Measurements from ENCODE around the gene HECTD4. TPM values are rescaled to one million over a fixed set of nuclear protein-coding genes. Genes with fewer than 3 reads are reported as not detected.

HECTD4 gene
- total and polyA plus RNA-seq, 4 donors, result 4.3 to 80.1 (median 25.5) TPM

DNA sequence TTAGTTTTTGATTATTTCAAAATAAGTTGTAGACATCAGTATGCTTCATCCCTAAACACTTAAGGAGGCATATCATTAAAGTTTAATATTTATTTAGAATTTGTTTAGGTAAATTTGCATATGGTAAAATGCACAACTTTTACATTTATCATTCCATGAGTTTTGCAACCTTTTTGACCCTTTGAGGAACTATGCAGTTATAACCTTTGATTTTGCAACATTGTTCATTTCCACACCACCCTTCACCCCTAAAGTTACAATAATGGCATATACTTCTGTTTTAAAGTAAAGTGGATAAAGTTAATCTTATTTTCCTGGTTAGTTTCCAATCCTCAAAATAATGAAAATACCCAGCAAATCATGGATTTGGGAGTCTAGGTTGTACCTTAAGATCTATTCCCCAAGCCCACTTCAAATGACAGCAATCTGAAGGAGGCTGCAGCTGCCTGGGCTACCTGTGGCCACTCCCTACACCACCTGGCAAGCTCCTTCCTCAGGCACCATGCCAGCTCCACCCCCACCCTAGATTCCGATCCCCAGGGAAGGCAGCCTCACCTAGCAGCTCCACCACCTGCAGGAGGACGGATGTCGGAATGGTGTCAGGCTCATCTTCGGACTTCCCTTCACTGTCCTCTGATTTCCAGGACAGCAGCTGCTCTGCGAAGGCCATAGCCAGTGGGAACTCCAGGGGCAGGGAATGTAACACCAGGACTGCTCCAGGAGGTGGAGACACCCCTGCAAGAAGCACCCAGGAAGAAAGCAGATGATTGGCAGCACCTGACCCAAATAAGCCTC lies 191.8 kb downstream of the HECTD4 start:
- H3K27ac ChIP-seq (ENCODE audit: low read depth in 1 of 2, low read length in 2 of 2), result no peak overlapping the region
- no peak overlapping the region for H3K9ac ChIP-seq (ENCODE audit: low read depth in 1 of 2, low read length in 2 of 2)
- WGBS, result 87% methylated on average over 5 of the region's 5 CpGs
- H3K9me3 ChIP-seq (ENCODE audit: control insufficient read depth in 4 of 4, low read length in 3 of 4), result no peaks in the 10 kb centered on the region
- no peak for TF ChIP-seq TAF1 (conservative IDR thresholded peaks at IDR 0.05)
- TF ChIP-seq HNF4A (conservative IDR thresholded peaks at IDR 0.05), result no peak
- TF ChIP-seq JUND (IDR thresholded peaks at IDR 0.05), result no peak
- TF ChIP-seq, protein P1, sequence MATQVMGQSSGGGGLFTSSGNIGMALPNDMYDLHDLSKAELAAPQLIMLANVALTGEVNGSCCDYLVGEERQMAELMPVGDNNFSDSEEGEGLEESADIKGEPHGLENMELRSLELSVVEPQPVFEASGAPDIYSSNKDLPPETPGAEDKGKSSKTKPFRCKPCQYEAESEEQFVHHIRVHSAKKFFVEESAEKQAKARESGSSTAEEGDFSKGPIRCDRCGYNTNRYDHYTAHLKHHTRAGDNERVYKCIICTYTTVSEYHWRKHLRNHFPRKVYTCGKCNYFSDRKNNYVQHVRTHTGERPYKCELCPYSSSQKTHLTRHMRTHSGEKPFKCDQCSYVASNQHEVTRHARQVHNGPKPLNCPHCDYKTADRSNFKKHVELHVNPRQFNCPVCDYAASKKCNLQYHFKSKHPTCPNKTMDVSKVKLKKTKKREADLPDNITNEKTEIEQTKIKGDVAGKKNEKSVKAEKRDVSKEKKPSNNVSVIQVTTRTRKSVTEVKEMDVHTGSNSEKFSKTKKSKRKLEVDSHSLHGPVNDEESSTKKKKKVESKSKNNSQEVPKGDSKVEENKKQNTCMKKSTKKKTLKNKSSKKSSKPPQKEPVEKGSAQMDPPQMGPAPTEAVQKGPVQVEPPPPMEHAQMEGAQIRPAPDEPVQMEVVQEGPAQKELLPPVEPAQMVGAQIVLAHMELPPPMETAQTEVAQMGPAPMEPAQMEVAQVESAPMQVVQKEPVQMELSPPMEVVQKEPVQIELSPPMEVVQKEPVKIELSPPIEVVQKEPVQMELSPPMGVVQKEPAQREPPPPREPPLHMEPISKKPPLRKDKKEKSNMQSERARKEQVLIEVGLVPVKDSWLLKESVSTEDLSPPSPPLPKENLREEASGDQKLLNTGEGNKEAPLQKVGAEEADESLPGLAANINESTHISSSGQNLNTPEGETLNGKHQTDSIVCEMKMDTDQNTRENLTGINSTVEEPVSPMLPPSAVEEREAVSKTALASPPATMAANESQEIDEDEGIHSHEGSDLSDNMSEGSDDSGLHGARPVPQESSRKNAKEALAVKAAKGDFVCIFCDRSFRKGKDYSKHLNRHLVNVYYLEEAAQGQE (IDR thresholded peaks at IDR 0.05), result no peak
- TF ChIP-seq, protein P2, sequence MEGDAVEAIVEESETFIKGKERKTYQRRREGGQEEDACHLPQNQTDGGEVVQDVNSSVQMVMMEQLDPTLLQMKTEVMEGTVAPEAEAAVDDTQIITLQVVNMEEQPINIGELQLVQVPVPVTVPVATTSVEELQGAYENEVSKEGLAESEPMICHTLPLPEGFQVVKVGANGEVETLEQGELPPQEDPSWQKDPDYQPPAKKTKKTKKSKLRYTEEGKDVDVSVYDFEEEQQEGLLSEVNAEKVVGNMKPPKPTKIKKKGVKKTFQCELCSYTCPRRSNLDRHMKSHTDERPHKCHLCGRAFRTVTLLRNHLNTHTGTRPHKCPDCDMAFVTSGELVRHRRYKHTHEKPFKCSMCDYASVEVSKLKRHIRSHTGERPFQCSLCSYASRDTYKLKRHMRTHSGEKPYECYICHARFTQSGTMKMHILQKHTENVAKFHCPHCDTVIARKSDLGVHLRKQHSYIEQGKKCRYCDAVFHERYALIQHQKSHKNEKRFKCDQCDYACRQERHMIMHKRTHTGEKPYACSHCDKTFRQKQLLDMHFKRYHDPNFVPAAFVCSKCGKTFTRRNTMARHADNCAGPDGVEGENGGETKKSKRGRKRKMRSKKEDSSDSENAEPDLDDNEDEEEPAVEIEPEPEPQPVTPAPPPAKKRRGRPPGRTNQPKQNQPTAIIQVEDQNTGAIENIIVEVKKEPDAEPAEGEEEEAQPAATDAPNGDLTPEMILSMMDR (IDR thresholded peaks at IDR 0.05; ENCODE audit: low read depth, low read length, missing input control), result no peak
- no peak for TF ChIP-seq FOXA2 (IDR thresholded peaks at IDR 0.05)
- no peak for TF ChIP-seq HNF4G (IDR thresholded peaks at IDR 0.05)
- no peak for TF ChIP-seq NR2F2 (IDR thresholded peaks at IDR 0.05)
- TF ChIP-seq, protein P3, sequence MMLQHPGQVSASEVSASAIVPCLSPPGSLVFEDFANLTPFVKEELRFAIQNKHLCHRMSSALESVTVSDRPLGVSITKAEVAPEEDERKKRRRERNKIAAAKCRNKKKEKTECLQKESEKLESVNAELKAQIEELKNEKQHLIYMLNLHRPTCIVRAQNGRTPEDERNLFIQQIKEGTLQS (IDR thresholded peaks at IDR 0.05), result no peak
- no peak for TF ChIP-seq EGR1 (IDR thresholded peaks at IDR 0.05; ENCODE audit: low read depth in 2 of 2)
- TF ChIP-seq, protein P4, sequence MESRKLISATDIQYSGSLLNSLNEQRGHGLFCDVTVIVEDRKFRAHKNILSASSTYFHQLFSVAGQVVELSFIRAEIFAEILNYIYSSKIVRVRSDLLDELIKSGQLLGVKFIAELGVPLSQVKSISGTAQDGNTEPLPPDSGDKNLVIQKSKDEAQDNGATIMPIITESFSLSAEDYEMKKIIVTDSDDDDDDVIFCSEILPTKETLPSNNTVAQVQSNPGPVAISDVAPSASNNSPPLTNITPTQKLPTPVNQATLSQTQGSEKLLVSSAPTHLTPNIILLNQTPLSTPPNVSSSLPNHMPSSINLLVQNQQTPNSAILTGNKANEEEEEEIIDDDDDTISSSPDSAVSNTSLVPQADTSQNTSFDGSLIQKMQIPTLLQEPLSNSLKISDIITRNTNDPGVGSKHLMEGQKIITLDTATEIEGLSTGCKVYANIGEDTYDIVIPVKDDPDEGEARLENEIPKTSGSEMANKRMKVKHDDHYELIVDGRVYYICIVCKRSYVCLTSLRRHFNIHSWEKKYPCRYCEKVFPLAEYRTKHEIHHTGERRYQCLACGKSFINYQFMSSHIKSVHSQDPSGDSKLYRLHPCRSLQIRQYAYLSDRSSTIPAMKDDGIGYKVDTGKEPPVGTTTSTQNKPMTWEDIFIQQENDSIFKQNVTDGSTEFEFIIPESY (IDR thresholded peaks at IDR 0.05), result no peak
- no peaks in the 10 kb centered on the region for H3K27me3 ChIP-seq (ENCODE audit: control insufficient read depth in 4 of 4, insufficient read depth in 4 of 4, low read length in 3 of 4)
- DNase-seq (ENCODE audit: low spot score), result no peak
- H3K4me3 ChIP-seq (ENCODE audit: low read depth in 1 of 3, low read length in 3 of 3), result no peak overlapping the region
- peaks cover 0 to 4% (median 3%) of the 10 kb centered on the region in 4 donors for H3K4me1 ChIP-seq (ENCODE audit: control insufficient read depth in 4 of 4, insufficient read depth in 4 of 4, low read length in 3 of 4)
- H3K36me3 ChIP-seq (ENCODE audit: control insufficient read depth in 4 of 4, insufficient read depth in 3 of 4, low read depth in 1 of 4, low read length in 3 of 4), result peaks cover 15 to 51% (median 28%) of the 10 kb centered on the region in 4 donors

DNA sequence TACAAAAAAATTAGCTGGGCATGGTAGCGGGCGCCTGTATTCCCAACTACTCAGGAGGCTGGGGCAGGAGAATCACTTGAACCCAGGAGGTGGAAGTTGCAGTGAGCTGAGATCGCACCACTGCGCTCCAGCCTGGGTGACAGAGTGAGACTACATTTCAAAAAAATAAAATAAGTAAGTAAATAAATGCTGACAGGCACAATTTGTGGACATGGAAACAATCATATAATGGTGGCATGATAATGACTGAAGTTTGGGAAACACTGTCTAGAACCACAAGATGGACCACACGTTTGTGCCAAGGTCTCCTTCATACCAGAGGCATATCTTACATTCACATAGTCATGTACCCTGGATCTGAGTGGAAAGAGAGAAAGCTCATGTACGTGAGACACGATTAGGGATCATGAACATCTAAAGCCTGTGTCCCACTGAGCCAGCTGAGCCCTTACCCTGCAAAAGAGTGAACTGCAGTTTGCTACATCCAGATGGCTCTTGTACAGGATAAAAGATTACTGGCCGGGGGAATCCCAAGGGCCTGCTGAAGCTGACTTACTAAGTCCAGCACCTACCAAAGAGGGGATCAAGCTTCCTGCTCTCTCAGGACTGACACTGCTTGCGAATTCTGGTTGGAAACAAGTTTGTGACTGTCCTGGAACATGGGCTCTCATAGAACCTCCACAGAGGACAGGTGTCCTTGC lies 194.0 kb downstream of the HECTD4 start:
- WGBS, result 96% methylated on average over 9 of the region's 9 CpGs
- Histone ChIP-seq H3K27ac (ENCODE audit: low read depth in 1 of 2, low read length in 2 of 2) (no peak overlapping the region), H3K4me1 (ENCODE audit: control insufficient read depth in 4 of 4, insufficient read depth in 4 of 4, low read length in 3 of 4) (peaks cover 0 to 5% (median 3%) of the 10 kb centered on the region in 4 donors), H3K9me3 (ENCODE audit: control insufficient read depth in 4 of 4, low read length in 3 of 4) (no peaks in the 10 kb centered on the region), H3K9ac (ENCODE audit: low read depth in 1 of 2, low read length in 2 of 2) (no peak overlapping the region), H3K4me3 (ENCODE audit: low read depth in 1 of 3, low read length in 3 of 3) (no peak overlapping the region), H3K27me3 (ENCODE audit: control insufficient read depth in 4 of 4, insufficient read depth in 4 of 4, low read length in 3 of 4) (no peaks in the 10 kb centered on the region), H3K36me3 (ENCODE audit: control insufficient read depth in 4 of 4, insufficient read depth in 3 of 4, low read depth in 1 of 4, low read length in 3 of 4) (peaks cover 13 to 46% (median 30%) of the 10 kb centered on the region in 4 donors)
- DNase-seq (ENCODE audit: low spot score), result no peak
- TF ChIP-seq FOXA2 (IDR thresholded peaks at IDR 0.05) (no peak), HNF4A (conservative IDR thresholded peaks at IDR 0.05) (no peak), SP1 (IDR thresholded peaks at IDR 0.05) (no peak), GABPA (IDR thresholded peaks at IDR 0.05 in 1 of 2, conservative IDR thresholded peaks at IDR 0.05 in 1 of 2) (no peak), FOXA1 (IDR thresholded peaks at IDR 0.05) (no peak), EGR1 (IDR thresholded peaks at IDR 0.05; ENCODE audit: low read depth in 2 of 2) (no peak), TAF1 (conservative IDR thresholded peaks at IDR 0.05) (no peak), HNF4G (IDR thresholded peaks at IDR 0.05) (no peak)
- TF ChIP-seq, protein P2 (IDR thresholded peaks at IDR 0.05; ENCODE audit: low read depth, low read length, missing input control), result no peak
- TF ChIP-seq, protein P5, sequence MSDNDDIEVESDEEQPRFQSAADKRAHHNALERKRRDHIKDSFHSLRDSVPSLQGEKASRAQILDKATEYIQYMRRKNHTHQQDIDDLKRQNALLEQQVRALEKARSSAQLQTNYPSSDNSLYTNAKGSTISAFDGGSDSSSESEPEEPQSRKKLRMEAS (IDR thresholded peaks at IDR 0.05), result no peak
- TF ChIP-seq, protein P4 (IDR thresholded peaks at IDR 0.05), result no peak

All from liver (tissue), 9 donors.